Neural cell (in vitro differentiated cells): ENCODE measurements around the gene ACAA2. TPM values are rescaled to one million over a fixed set of nuclear protein-coding genes. Genes with fewer than 3 reads are reported as not detected.
A peak's percentile ranks its signal among the peaks of the same experiment; 100 is the strongest.

ENCODE experiments used
- H2AFZ ChIP-seq: fragments of 200-600, 300-800 bp; sonication (generic), shearing (Covaris generic); 2 replicates; pipeline ENCODE4 v1.6.0; 2014; ENCODE audit warnings: low read depth, mild to moderate bottlenecking, antibody characterized with exemption, low read length, moderate library complexity
- H3F3A ChIP-seq: fragments of 200-600 bp; shearing (Covaris generic); 2 replicates; pipeline ENCODE4 v1.6.1; 2016; ENCODE audit warnings: mild to moderate bottlenecking, moderate library complexity, mixed read lengths, antibody characterized with exemption, low read length; ENCODE audit not compliant: insufficient read depth, poor library complexity, severe bottlenecking
- H3K27ac ChIP-seq: fragments of 200-600, 300-800 bp; sonication (generic), shearing (Covaris generic); 2 replicates; pipeline ENCODE4 v1.5.1; 2014; ENCODE audit warnings: mild to moderate bottlenecking, low read length, moderate library complexity
- H3K27me3 ChIP-seq: fragments of 300-800, 200-600 bp; sonication (generic), shearing (Covaris generic); 2 replicates; pipeline ENCODE4 v1.6.0; 2014; ENCODE audit warnings: mild to moderate bottlenecking, low read depth, low read length, moderate library complexity; ENCODE audit not compliant: insufficient read depth
- H3K36me3 ChIP-seq: fragments of 300-800, 200-600 bp; sonication (generic), shearing (Covaris generic); 2 replicates; pipeline ENCODE4 v1.5.1; 2014; ENCODE audit warnings: mild to moderate bottlenecking, antibody characterized with exemption, low read length, moderate library complexity; ENCODE audit not compliant: insufficient read depth
- H3K4me2 ChIP-seq: fragments of 300-800, 200-600 bp; sonication (generic), shearing (Covaris generic); 2 replicates; pipeline ENCODE4 v1.6.0; 2014; ENCODE audit warnings: mild to moderate bottlenecking, low read length
- H3K4me3 ChIP-seq: fragments of 300-800, 200-600 bp; sonication (generic), shearing (Covaris generic); 2 replicates; pipeline ENCODE4 v1.5.1; 2014; ENCODE audit warnings: mild to moderate bottlenecking, low read length, moderate library complexity
- H3K79me2 ChIP-seq: fragments of 200-600 bp; shearing (Covaris generic); replicated peaks from 2 replicates; pipeline ENCODE4 v1.6.0; 2014; ENCODE audit warnings: mild to moderate bottlenecking, low read length, moderate library complexity; ENCODE audit not compliant: insufficient read depth
- H3K9ac ChIP-seq: fragments of 300-800, 200-600 bp; sonication (generic), shearing (Covaris generic); 2 replicates; pipeline ENCODE4 v1.6.1; 2016; ENCODE audit warnings: mild to moderate bottlenecking, low read length, mixed read lengths
- H3K9me2 ChIP-seq: fragments of 200-600 bp; shearing (Covaris generic); 2 replicates; pipeline ENCODE4 v1.6.1; 2016; ENCODE audit warnings: mild to moderate bottlenecking, low read length, mixed read lengths; ENCODE audit not compliant: insufficient read depth
- H3K9me3 ChIP-seq: fragments of 200-600, 300-800 bp; sonication (generic), shearing (Covaris generic); 2 replicates; pipeline ENCODE4 v1.6.1; 2016; ENCODE audit warnings: mild to moderate bottlenecking, mixed run types, low read length, moderate library complexity, mixed read lengths
- H4K20me1 ChIP-seq: fragments of 200-600 bp; shearing (Covaris generic); 2 replicates; pipeline ENCODE4 v1.6.1; 2016; ENCODE audit warnings: mild to moderate bottlenecking, mixed run types; ENCODE audit not compliant: insufficient read depth
- EP300 ChIP-seq: fragments of 450-650 bp; conservative IDR thresholded peaks from 2 replicates; pipeline ENCODE4 v1.6.1; 2014; ENCODE audit warnings: antibody characterized with exemption, mild to moderate bottlenecking, moderate library complexity; ENCODE audit not compliant: poor library complexity, severe bottlenecking
- EZH2 ChIP-seq: fragments of 200-600, 300-800 bp; shearing (Covaris generic), sonication (generic); IDR thresholded peaks from 2 replicates; pipeline ENCODE4 v1.6.1; 2014; ENCODE audit warnings: antibody characterized with exemption, low read length, borderline replicate concordance, mild to moderate bottlenecking; ENCODE audit not compliant: insufficient read depth, poor library complexity, severe bottlenecking
- MXI1 ChIP-seq: fragments of 450-650 bp; conservative IDR thresholded peaks from 2 replicates; pipeline ENCODE4 v1.6.1; 2014; ENCODE audit warnings: antibody characterized with exemption, mild to moderate bottlenecking; ENCODE audit not compliant: poor library complexity, severe bottlenecking
- POLR2AphosphoS5 ChIP-seq: IDR thresholded peaks from 2 replicates; pipeline ENCODE4 v1.6.1; 2012
- RAD21 ChIP-seq: fragments of 450-650 bp; conservative IDR thresholded peaks from 2 replicates; pipeline ENCODE4 v1.6.1; 2014; ENCODE audit warnings: antibody characterized with exemption, mild to moderate bottlenecking, moderate library complexity
- SMC3 ChIP-seq: fragments of 450-650 bp; conservative IDR thresholded peaks from 2 replicates; pipeline ENCODE4 v1.6.1; 2014; ENCODE audit warnings: antibody characterized with exemption, mild to moderate bottlenecking, moderate library complexity; ENCODE audit not compliant: poor library complexity
- TAF1 ChIP-seq: IDR thresholded peaks from 2 replicates; pipeline ENCODE4 v1.6.1; 2012; ENCODE audit warnings: low read depth
- polyA plus RNA-seq: library from polyadenylated mRNA; depleted of rRNA; stranded (reverse); fragments of >200 nt; gene quantifications from 2 replicates; pipeline ENCODE4 v1.2.3, GENCODE V29; 2014
- TF ChIP-seq, protein P1 (sequence below): IDR thresholded peaks from 2 replicates; pipeline ENCODE4 v1.6.1; 2012; ENCODE audit warnings: borderline replicate concordance
- TF ChIP-seq, protein P2 (sequence below): fragments of 450-650 bp; IDR thresholded peaks from 2 replicates; pipeline ENCODE4 v1.5.1; 2014; ENCODE audit warnings: antibody characterized with exemption, mild to moderate bottlenecking, moderate library complexity; ENCODE audit not compliant: poor library complexity, severe bottlenecking

Gene ACAA2
- polyA plus RNA-seq, 1 donor from 2014 or later = 6.3 TPM

DNA sequence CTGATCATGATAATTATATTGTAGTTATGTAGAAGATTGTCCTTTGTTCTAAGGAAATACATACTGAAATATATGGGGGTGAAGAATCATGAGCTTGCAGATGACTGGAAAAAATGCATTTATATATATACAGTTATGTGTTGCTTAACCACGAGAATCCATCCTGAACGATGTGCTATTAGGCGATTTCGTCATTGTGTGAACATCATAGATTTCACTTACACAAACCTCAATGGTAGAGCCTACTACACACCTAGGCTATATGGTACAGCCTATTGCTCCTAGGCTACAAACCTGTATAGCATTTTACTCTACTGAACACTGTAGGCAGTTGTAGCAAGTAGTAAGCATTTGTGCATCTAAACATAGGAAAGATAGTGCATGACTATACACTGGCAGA, 2.6 kb upstream of the ACAA2 start:
- no peaks in the 10 kb centered on the region for H3K36me3 ChIP-seq
- no peak overlapping the region for H2AFZ ChIP-seq
- H3K4me3 ChIP-seq = no peak overlapping the region
- no peaks in the 10 kb centered on the region for H4K20me1 ChIP-seq
- no peaks in the 10 kb centered on the region for H3K9me2 ChIP-seq
- no peak overlapping the region for H3K27ac ChIP-seq
- H3K79me2 ChIP-seq = peaks cover 2% of the 10 kb centered on the region
- H3K27me3 ChIP-seq = no peaks in the 10 kb centered on the region
- H3K9ac ChIP-seq = no peak overlapping the region
- no peaks in the 10 kb centered on the region for H3K9me3 ChIP-seq
- H3K4me2 ChIP-seq = no peak overlapping the region
- H3F3A ChIP-seq = no peaks in the 10 kb centered on the region
- no peak for TF ChIP-seq EP300
- TF ChIP-seq RAD21 = no peak
- no peak for TF ChIP-seq MXI1
- no peak for TF ChIP-seq POLR2AphosphoS5
- TF ChIP-seq TAF1 = no peak
- TF ChIP-seq, protein P1, sequence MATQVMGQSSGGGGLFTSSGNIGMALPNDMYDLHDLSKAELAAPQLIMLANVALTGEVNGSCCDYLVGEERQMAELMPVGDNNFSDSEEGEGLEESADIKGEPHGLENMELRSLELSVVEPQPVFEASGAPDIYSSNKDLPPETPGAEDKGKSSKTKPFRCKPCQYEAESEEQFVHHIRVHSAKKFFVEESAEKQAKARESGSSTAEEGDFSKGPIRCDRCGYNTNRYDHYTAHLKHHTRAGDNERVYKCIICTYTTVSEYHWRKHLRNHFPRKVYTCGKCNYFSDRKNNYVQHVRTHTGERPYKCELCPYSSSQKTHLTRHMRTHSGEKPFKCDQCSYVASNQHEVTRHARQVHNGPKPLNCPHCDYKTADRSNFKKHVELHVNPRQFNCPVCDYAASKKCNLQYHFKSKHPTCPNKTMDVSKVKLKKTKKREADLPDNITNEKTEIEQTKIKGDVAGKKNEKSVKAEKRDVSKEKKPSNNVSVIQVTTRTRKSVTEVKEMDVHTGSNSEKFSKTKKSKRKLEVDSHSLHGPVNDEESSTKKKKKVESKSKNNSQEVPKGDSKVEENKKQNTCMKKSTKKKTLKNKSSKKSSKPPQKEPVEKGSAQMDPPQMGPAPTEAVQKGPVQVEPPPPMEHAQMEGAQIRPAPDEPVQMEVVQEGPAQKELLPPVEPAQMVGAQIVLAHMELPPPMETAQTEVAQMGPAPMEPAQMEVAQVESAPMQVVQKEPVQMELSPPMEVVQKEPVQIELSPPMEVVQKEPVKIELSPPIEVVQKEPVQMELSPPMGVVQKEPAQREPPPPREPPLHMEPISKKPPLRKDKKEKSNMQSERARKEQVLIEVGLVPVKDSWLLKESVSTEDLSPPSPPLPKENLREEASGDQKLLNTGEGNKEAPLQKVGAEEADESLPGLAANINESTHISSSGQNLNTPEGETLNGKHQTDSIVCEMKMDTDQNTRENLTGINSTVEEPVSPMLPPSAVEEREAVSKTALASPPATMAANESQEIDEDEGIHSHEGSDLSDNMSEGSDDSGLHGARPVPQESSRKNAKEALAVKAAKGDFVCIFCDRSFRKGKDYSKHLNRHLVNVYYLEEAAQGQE = no peak
- no peak for TF ChIP-seq EZH2
- no peak for TF ChIP-seq SMC3
- TF ChIP-seq, protein P2, sequence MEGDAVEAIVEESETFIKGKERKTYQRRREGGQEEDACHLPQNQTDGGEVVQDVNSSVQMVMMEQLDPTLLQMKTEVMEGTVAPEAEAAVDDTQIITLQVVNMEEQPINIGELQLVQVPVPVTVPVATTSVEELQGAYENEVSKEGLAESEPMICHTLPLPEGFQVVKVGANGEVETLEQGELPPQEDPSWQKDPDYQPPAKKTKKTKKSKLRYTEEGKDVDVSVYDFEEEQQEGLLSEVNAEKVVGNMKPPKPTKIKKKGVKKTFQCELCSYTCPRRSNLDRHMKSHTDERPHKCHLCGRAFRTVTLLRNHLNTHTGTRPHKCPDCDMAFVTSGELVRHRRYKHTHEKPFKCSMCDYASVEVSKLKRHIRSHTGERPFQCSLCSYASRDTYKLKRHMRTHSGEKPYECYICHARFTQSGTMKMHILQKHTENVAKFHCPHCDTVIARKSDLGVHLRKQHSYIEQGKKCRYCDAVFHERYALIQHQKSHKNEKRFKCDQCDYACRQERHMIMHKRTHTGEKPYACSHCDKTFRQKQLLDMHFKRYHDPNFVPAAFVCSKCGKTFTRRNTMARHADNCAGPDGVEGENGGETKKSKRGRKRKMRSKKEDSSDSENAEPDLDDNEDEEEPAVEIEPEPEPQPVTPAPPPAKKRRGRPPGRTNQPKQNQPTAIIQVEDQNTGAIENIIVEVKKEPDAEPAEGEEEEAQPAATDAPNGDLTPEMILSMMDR = no peak

DNA sequence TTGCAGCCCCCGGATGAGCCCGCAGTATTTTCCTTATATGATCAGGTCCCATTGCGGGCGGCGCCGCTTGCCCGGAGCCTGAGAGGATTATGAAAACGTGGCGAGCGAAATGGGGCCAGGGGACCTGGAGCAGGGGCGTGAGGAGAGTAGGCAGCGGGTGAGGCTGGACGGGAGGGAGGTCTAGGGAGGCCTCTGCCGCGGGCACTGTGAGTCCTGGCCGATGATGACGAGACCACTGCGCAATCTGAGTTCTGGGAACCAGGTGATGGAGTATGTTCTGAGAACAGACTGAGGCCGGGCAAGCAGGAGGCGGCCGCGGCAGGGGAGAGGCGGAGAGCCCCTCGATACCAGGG, 790 bp upstream of the ACAA2 start:
- Histone ChIP-seq H4K20me1 (no peaks in the 10 kb centered on the region), H3K36me3 (no peaks in the 10 kb centered on the region), H3K79me2 (peaks cover 6% of the 10 kb centered on the region), H3F3A (no peaks in the 10 kb centered on the region), H3K9ac (peak overlapping the region; percentile 80), H3K9me2 (no peaks in the 10 kb centered on the region), H3K27me3 (no peaks in the 10 kb centered on the region), H2AFZ (peak overlapping the region; percentile 97), H3K4me3 (peak overlapping the region; percentile 89), H3K9me3 (no peaks in the 10 kb centered on the region), H3K27ac (peak overlapping the region; percentile 48), H3K4me2 (peak overlapping the region; percentile 69)
- TF ChIP-seq POLR2AphosphoS5 (no peak), RAD21 (peak; percentile 25), EZH2 (no peak), TAF1 (no peak), EP300 (peak; percentile 10), SMC3 (peak; percentile 45), MXI1 (peak; percentile 42)
- TF ChIP-seq, protein P1 = no peak
- TF ChIP-seq, protein P2 = no peak
